ENCODE results near the gene SPOCK1. TPM values are rescaled to one million over a fixed set of nuclear protein-coding genes. Genes with fewer than 3 reads are reported as not detected.

SPOCK1 gene
- total and polyA plus RNA-seq, 2 experiments from 2014 or later, result 8.2 to 10.5 TPM

DNA sequence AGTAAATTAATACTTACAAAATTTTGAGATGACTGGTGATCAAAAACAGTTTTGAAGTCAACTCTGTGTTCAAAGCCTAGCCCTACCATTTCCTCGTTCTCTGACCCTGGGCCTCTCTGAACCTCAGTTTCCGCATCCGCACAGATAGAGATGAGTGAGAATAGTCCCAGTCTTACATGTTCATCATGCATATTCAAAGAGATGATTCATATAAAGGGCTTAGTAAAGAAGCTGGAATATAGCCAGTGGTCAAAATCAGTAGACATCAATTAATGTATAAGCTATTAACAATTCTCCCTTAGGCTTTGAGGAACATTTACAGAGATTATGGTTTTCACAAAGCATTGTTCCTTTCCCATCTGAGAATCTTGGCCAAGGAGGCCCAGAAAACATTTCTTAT, 250.6 kb downstream of the SPOCK1 start:
- no peaks in the 10 kb centered on the region for H4K20me1 ChIP-seq (replicated peaks; ENCODE audit: insufficient read depth)
- H3K79me2 ChIP-seq (replicated peaks; ENCODE audit: insufficient read depth), result no peaks in the 10 kb centered on the region
- no peak overlapping the region for H3K4me2 ChIP-seq
- H3F3A ChIP-seq (replicated peaks; ENCODE audit: low read depth), result no peaks in the 10 kb centered on the region
- Mint-ChIP-seq H3K4me1 (no peaks in the 10 kb centered on the region), H3K27ac (no peak overlapping the region), H3K9me3 (no peaks in the 10 kb centered on the region), H3K4me3 (no peak overlapping the region), H3K36me3 (ENCODE audit: low read depth) (no peaks in the 10 kb centered on the region), H3K27me3 (ENCODE audit: insufficient read depth, low read depth, poor library complexity) (peaks cover 9% of the 10 kb centered on the region)
- H3K4me1 ChIP-seq (ENCODE audit: insufficient read depth), result no peaks in the 10 kb centered on the region
- H2AFZ ChIP-seq, result no peak overlapping the region
- TF ChIP-seq ZNF331 (CRISPR knock-in tag; IDR thresholded peaks at IDR 0.05; ENCODE audit: low read depth), result no peak
- no peak for TF ChIP-seq EZH2 (IDR thresholded peaks at IDR 0.05; ENCODE audit: low read depth, unreplicated experiment)
- TF ChIP-seq ETS1 (IDR thresholded peaks at IDR 0.05), result no peak
- TF ChIP-seq NANOG (IDR thresholded peaks at IDR 0.05; ENCODE audit: borderline replicate concordance), result no peak
- TF ChIP-seq STAT1 (IDR thresholded peaks at IDR 0.05; ENCODE audit: unreplicated experiment), result no peak
- TF ChIP-seq CTCF (conservative IDR thresholded peaks at IDR 0.05; ENCODE audit: low read depth in 2 of 2), result no peak
- no peak for TF ChIP-seq POLR2AphosphoS5 (IDR thresholded peaks at IDR 0.05; ENCODE audit: low read depth)
- TF ChIP-seq ZNF114 (CRISPR knock-in tag; IDR thresholded peaks at IDR 0.05), result no peak
- no peak for TF ChIP-seq EZH2phosphoT487 (IDR thresholded peaks at IDR 0.05; ENCODE audit: unreplicated experiment)
- TF ChIP-seq, protein P1, sequence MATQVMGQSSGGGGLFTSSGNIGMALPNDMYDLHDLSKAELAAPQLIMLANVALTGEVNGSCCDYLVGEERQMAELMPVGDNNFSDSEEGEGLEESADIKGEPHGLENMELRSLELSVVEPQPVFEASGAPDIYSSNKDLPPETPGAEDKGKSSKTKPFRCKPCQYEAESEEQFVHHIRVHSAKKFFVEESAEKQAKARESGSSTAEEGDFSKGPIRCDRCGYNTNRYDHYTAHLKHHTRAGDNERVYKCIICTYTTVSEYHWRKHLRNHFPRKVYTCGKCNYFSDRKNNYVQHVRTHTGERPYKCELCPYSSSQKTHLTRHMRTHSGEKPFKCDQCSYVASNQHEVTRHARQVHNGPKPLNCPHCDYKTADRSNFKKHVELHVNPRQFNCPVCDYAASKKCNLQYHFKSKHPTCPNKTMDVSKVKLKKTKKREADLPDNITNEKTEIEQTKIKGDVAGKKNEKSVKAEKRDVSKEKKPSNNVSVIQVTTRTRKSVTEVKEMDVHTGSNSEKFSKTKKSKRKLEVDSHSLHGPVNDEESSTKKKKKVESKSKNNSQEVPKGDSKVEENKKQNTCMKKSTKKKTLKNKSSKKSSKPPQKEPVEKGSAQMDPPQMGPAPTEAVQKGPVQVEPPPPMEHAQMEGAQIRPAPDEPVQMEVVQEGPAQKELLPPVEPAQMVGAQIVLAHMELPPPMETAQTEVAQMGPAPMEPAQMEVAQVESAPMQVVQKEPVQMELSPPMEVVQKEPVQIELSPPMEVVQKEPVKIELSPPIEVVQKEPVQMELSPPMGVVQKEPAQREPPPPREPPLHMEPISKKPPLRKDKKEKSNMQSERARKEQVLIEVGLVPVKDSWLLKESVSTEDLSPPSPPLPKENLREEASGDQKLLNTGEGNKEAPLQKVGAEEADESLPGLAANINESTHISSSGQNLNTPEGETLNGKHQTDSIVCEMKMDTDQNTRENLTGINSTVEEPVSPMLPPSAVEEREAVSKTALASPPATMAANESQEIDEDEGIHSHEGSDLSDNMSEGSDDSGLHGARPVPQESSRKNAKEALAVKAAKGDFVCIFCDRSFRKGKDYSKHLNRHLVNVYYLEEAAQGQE (IDR thresholded peaks at IDR 0.05; ENCODE audit: unreplicated experiment), result no peak
- TF ChIP-seq JUNB (IDR thresholded peaks at IDR 0.05; ENCODE audit: unreplicated experiment), result no peak
- no peak for TF ChIP-seq ZNF462 (CRISPR knock-in tag; IDR thresholded peaks at IDR 0.05)
- TF ChIP-seq CREB1 (CRISPR knock-in tag; IDR thresholded peaks at IDR 0.05; ENCODE audit: low read depth), result no peak
- no peaks in the 10 kb centered on the region for H3K36me3 ChIP-seq (ENCODE audit: insufficient read depth)
- H3K27me3 ChIP-seq (ENCODE audit: insufficient read depth), result no peaks in the 10 kb centered on the region
- ATAC-seq (no peak), DNase-seq (ENCODE audit: low spot score) (no peak)
- no peak overlapping the region for H3K4me3 ChIP-seq
- no peak overlapping the region for H3K27ac ChIP-seq (ENCODE audit: low read depth)
- H3K9me2 ChIP-seq (ENCODE audit: insufficient read depth), result peaks cover 6% of the 10 kb centered on the region; the same call in 1 of the 2 replicates

All from GM23338 (cell line).